CD4-positive, alpha-beta T cell treated with Interleukin-17A for 4 hours (primary cell): ENCODE data around the gene FAM3B.
"Not testable (repeated sequence)": the region's sequence is repeated elsewhere in the genome, so short reads cannot be mapped to it uniquely, and the experiment has no call there.

ENCODE experiments used
- DNase-seq: peaks from one replicate; pipeline ENCODE4 v3.0.0-alpha.2; 2020; ENCODE audit warnings: mixed read lengths

Gene FAM3B

DNA sequence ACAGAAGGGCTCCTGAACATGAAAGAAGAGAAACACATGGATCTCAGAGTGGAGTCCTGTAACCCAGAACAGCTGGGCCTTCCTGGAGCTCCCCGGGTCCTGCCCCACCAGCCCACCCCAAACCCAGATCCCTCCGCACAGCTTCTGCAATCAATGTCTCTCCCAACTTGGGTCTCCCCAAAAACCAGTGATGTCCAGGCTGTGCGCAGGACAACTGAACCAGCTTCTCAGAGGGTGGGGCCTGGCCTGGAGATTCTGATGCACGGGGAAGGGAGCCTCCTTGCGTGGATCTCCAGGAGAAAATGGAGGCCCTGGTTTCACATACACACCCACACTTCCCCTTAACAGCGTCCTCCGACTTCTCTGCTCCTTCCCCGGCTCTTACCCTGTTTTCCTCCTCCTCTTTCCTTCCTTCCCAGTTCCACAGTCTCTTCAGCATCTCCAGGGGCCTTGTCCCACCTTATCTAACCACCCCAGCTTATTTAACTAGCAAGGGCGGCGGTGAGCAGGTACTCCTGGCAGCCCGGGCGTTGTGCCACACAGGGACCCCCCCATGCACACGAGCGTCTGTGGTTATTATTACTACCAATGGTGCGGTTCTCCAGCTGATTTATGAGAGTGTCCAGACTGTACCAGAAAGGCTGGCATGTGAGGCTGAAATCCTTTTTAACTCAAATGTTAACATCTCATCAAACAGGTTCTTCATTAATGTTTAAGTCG is 34.0 kb downstream of the FAM3B start:
- no peak for DNase-seq

DNA sequence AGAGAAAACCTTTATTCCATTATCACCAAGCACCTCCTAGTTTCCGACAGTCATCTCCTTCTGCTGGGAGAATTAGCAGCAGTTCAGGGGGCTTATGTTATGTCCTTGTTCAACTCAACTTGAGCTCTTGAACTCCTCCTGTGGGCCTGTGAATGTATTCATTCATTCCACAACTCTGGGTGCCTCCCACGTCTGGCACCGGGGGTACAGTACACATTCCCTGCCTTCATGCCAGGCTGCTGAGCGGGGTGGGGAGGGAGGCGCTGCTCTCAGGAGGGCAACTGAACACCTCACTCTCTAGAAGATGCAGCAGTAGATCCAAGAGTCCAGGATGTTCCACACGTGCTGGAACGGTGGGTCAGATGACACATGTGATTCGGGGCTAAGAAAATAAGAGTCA is 40.9 kb downstream of the FAM3B start:
- no peak for DNase-seq

DNA sequence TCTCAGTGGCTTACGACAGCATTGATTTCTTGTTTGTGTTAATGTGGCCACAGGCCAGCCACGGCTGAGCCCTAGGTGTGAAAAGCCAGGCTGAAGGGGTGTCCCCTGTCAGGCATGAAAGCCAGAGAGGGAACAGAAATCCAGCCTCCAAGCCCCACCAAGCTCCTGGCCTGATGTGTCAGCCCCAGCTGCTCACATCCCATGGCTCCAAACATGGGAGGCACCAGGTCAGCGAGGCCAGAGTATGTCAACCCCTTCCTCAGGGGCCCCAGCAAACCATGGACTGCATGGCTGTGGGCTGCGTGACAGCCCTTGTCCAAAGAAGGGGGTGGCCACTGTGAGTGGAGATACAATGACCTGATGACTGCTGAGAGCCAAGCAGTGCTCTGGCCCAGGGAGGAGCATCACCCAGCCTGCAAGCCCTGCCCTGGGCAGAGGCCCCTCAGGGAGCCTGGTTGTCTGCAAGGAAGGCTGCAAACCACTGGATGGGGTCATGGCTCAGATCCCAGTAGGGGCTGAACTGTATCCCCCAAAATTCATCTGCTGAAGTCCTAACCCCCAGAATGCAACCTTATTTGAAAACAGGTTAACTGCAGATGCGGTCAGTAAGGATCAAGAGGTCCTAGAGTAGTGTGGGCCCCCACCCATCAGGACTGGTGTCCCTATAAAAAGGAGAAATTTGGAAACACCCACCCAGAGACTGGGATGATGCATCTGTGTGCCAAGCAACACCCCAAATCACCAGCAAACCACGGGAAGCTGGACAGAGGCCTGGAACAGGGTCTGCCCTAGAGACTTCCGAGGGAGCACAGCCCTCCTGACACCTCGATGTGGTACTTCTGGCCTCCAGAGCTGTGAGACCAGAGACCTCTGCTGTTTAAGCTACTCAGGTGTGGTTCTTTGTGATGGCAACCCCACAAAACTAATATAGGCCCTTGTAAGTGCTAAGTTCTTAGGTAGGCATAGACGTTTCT is 41.9 kb downstream of the FAM3B start:
- DNase-seq, result no peak

DNA sequence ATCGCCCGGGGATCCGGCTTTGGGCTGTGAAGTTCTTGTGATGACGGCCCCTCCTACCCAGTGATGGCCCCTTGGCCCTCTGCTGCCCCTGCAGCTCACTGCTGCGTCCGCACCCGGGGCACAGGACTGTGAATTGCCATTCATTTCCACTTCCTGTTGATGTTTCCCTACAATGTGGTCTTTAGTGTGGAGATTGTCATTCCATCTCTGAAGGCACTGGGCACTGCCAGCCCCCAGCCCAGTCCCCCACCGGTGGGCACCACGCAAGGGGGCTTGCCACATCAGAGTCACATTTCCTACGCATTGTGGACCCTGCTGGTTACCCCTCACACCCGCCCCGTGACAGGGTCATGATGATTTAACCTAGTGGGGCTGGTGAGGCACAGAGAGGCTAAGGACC is 42.7 kb downstream of the FAM3B start:
- DNase-seq, result no peak

- not testable (repeated sequence) for DNase-seq
Measured at GRCh38 chr21:41359754-41360071, 43.1 kb downstream of the FAM3B start.

DNA sequence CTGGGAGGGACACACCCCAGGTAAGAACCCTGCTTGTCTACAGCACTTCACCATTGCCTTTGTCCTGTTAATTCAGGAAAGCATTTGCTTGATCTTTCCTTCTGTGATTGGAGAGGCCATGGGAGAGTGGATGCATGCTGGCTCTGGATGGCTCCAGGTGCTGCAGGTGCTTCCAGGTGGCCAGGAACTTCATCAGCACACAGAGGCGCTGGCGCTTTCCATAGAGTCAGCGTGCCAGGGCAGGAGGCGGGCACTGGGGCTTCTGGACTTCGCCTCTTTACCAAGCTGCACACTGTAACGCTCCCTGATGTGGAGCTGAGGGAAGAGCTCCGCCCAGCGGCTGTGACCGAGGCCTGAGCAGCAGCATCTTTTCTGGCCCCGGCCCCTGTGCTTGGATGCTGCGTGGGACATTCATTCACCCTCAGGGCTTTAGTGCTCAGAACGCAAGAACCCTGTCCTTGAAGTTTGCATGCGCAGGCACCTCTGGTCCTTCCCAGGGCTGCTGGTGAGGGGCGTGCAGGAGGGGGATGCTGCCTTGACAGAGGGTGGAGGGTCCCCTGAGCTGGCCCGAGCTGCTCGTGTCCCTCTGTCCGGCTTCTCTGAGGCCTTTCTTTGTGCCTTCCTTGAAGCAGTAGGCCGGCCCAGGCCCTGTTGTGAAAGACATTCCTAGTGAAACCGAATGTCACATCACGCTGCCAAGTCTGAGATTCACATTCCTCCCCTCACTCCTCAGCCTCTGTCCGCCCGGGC is 43.6 kb downstream of the FAM3B start:
- DNase-seq, result no peak

DNA sequence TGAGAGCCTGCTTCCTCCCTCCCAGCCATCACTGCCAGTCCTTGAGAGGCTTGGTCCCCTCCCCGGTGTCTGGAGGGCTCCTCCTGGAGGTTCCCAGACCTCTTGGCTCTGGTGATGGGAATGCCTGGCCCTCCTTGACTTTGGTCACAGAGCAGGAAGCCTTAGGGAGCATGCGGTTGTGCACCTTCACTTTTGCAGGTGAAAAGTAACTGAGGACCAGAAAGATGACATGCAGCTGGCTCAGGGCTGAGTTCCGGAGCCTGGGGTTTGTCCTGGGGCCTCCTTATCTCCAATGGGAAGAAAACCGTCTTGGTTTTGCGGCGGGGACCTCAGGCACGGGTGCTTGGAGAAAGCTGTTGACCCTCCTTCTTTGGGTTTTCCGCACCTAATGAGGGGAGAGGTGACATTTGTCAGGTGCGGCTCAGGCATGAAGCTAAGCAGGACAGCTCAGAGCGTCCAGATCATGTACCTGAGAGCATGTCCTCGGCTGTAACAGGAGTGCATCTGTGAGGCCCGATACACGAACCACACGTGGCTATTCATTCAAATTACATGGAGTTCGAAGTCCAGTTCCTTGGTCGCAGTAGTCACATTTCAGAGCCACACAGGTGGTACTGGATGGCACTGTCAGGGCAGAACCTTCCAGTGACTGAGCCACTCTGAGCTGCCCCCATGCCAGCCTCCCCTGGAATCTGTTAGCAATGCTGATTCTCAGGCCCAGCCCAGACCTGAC is 44.6 kb downstream of the FAM3B start:
- no peak for DNase-seq

GRCh38 chr21:41361786-41362604 is 45.4 kb downstream of the FAM3B start, which contains the start of gene MX2:
TSS of gene MX2 (plus strand) at chr21:41362027. CDS start at chr21:41376907, 14,880 bp downstream.
- DNase-seq, result peak; percentile 84

GRCh38 chr21:41362605-41363369 is 46.2 kb downstream of the FAM3B start:
- peak; percentile 20 for DNase-seq

DNA sequence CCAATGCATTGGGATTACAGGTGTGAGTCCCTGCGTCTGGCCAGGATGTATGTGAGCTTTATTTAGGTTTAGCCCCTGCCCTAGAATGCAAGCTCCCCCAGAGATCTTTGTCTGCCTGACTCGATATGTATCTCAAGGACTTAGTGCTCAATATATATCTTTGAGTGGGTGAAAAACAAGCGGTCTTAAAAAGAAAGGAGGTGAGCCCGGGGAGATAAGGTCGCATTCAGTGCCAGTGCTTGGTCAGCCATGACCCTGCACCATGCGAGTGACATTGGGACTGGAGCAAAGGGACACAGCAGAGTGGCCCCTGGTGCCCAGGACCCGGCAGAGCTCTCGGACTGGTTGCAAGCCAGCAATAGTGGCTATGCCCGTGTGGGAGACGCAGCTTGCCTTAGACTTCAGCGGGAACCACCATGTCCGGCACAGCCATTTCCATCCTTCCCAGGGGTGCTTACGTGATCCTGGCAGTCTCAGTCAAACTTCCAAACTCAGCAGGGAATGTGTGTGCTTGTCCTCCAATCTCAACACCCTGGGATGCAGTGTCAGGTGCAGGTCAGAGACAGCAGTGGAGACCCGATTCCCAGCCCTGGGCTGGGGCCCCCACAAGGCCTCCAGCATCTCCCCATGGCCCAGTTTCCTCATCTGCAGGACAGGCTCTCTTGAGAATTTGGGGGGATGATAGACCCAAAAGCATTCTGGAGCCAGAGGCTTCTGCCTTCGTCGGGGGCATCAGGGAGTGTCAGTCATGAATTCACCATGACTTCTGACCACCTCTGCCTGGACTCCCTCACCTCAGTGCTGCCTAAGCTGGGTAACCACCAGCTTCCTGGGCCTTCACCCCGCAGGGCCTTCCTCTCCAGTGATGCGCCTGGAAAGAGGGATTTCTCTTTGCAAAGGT is 47.0 kb downstream of the FAM3B start:
- DNase-seq, result no peak

- no peak for DNase-seq
Measured at GRCh38 chr21:41364308-41364707, 47.7 kb downstream of the FAM3B start.

- DNase-seq, result no peak
Measured at GRCh38 chr21:41365377-41366107, 48.9 kb downstream of the FAM3B start.

DNA sequence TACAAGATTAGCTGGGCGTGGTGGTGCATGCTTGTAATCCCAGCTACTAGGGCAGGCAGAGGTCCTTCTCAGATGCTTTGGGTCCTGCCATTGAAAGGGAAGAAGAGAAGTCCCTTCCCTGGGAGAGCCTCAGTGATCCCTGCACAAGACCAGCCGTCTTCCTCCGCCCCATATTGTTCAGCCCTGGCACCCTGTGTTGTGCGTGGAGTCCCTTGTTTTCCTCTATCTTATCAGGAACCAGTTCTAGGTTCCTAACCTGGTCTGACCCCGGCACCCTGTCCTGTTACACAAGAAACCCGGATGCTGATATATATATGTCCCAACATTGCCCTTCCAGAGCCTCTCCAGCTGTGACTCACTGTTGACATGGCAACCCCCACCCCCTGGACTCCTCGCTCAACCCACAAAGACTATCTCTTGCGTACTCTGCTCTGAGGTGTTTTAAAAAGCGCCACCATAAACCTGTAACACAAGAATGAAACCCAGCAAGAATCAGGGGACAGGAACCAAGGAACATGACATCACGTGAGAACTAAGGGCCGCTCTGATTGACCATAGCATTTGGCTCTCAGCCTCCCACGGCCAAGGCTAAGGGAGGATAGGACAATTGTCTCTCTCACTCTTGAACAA is 50.0 kb downstream of the FAM3B start:
- DNase-seq, result no peak

DNA sequence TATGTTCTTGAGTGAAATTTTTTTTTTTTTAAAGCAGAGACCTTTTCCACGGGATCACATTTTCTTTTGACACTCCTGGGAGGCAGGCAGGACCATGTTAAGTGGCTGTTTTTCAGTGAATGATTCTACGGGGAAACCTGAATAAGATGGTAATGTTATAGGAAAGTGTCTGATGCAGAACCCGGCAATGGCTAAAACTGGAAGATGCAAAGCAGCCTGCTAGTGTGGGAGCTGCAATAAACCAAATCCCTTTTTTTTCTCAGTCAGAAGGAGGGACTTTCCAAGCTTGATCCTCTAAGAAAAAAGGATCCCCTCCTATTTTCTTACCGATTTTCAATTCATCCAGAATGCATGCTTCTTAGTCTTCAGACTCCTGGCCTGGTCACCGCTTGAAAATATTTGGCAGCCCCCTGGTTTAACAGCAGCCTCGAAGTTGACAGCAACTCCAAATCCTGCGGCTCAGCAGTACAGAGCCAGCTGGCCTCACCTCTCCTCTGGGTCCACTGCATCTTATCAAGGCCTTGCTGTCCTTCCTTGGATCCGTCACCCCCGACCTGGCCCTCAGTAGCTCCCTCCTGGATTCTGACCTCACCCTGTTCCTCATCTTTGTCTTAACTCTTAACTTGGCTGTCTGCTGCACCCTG is 50.8 kb downstream of the FAM3B start:
- no peak for DNase-seq

DNA sequence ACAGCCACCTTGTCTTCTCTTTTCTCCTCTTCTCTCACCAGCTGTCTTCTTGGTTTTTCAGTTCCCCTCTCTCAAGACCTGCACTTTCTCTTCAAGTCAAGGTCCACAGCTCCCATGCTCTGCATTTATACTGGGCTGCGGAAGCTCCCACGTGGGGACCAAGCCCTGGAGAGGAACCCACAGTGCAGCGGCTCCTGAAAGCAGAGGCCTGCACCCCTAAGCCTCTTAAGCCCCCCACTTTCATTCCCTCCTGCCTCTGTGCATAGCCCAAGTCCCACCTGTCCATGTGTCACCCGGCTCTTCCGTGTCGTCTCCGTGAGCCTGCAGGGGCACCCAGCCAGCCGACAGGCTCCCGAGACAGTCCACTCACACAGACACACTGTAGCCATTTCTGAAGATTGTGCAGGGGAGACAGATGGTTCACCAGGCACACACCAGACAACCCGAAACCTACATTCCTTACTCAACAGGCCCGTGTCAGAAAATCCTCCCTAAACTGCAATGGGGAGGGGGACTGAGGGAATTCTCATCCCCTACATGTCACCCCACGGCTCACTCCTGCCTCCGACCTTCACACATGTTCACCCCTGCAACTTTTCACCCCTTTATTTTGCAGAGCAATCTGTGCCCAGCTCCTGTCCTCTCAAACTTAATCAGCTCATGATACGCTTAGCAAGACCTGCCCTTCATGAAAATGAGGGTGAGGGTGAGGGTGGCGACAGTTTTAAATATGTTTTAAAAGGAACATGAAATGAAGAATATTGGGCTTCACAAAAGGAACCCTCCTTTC is 51.5 kb downstream of the FAM3B start:
- no peak for DNase-seq

- no peak for DNase-seq
Measured at GRCh38 chr21:41368735-41369104, 52.1 kb downstream of the FAM3B start.
